Osteoblast (primary cell): ENCODE results near the gene ANXA2. TPM values are rescaled to one million over a fixed set of nuclear protein-coding genes. Genes with fewer than 3 reads are reported as not detected.

Experiments used
- DNase-seq: peaks from one replicate; pipeline ENCODE4 v3.0.0; 2011; ENCODE audit warnings: low spot score, mixed read lengths; ENCODE audit not compliant: insufficient read length; ENCODE audit errors: missing footprints
- H2AFZ ChIP-seq: 2 replicates; pipeline ENCODE4 v1.6.0; 2011; ENCODE audit warnings: mild to moderate bottlenecking, low read length
- H3K27ac ChIP-seq: 2 replicates; pipeline ENCODE4 v1.5.1; 2011; ENCODE audit warnings: mild to moderate bottlenecking, low read depth, low read length, moderate library complexity
- H3K27me3 ChIP-seq: 2 replicates; pipeline ENCODE4 v1.6.0; 2012; ENCODE audit warnings: mild to moderate bottlenecking, control low read depth, inconsistent platforms, low read length, moderate library complexity; ENCODE audit not compliant: insufficient read depth
- H3K36me3 ChIP-seq: 2 replicates; pipeline ENCODE4 v1.5.1; 2011; ENCODE audit warnings: mild to moderate bottlenecking, low read length, control low read depth, moderate library complexity; ENCODE audit not compliant: insufficient read depth
- H3K4me1 ChIP-seq: 2 replicates; pipeline ENCODE4 v1.5.1; 2011; ENCODE audit warnings: mild to moderate bottlenecking, low read length, control low read depth, moderate library complexity; ENCODE audit not compliant: insufficient read depth
- H3K4me2 ChIP-seq: 2 replicates; pipeline ENCODE4 v1.6.0; 2011; ENCODE audit warnings: mild to moderate bottlenecking, low read length; ENCODE audit not compliant: insufficient read depth
- H3K4me3 ChIP-seq: fragments of 200-600 bp; sonication (generic); 3 replicates; pipeline ENCODE4 v1.5.1; 2012; ENCODE audit warnings: mild to moderate bottlenecking, low read length, inconsistent platforms; ENCODE audit not compliant: insufficient read depth
- H3K79me2 ChIP-seq: 2 replicates; pipeline ENCODE4 v1.6.0; 2012; ENCODE audit warnings: mild to moderate bottlenecking, low read length, control low read depth, inconsistent platforms; ENCODE audit not compliant: insufficient read depth
- H3K9me3 ChIP-seq: 2 replicates; pipeline ENCODE4 v1.5.1; 2011; ENCODE audit warnings: low read depth, low read length, control low read depth
- H4K20me1 ChIP-seq: 2 replicates; pipeline ENCODE4 v1.6.0; 2012; ENCODE audit warnings: mild to moderate bottlenecking, low read length, control low read depth; ENCODE audit not compliant: insufficient read depth
- CTCF ChIP-seq: IDR thresholded peaks from 2 replicates; pipeline ENCODE4 v1.5.1; 2011; ENCODE audit warnings: mild to moderate bottlenecking, low read depth, low read length, moderate library complexity; ENCODE audit errors: extremely low read depth
- total RNA-seq: library from RNA; depleted of rRNA; stranded (reverse); fragments of >200 nt; gene quantifications from 2 replicates; pipeline ENCODE4 v1.2.3, GENCODE V29; 2012

ANXA2 gene
- total RNA-seq, 1 donor: 3,042 TPM

GRCh38 chr15:60343221-60343970 is 54.4 kb downstream of the ANXA2 start:
- H3K27ac ChIP-seq: peak overlapping the region; percentile 7
- H3K4me3 ChIP-seq: no peak overlapping the region
- TF ChIP-seq CTCF: no peak
- H3K4me2 ChIP-seq: no peak overlapping the region
- peaks cover 39% of the 10 kb centered on the region for H4K20me1 ChIP-seq
- H3K79me2 ChIP-seq: peaks cover 6% of the 10 kb centered on the region
- H3K36me3 ChIP-seq: peaks cover 44% of the 10 kb centered on the region
- H3K9me3 ChIP-seq: no peaks in the 10 kb centered on the region
- H3K27me3 ChIP-seq: no peaks in the 10 kb centered on the region
- H3K4me1 ChIP-seq: peaks cover 5% of the 10 kb centered on the region
- DNase-seq: no peak
- no peak overlapping the region for H2AFZ ChIP-seq

- H3K4me3 ChIP-seq: no peak overlapping the region
- no peak for DNase-seq
Measured at GRCh38 chr15:60340207-60340921, 57.4 kb downstream of the ANXA2 start.

GRCh38 chr15:60339236-60339635 is 58.5 kb downstream of the ANXA2 start:
- peaks cover 6% of the 10 kb centered on the region for H3K36me3 ChIP-seq
- no peaks in the 10 kb centered on the region for H3K9me3 ChIP-seq
- H3K27me3 ChIP-seq: no peaks in the 10 kb centered on the region
- H4K20me1 ChIP-seq: peaks cover 9% of the 10 kb centered on the region
- H3K79me2 ChIP-seq: no peaks in the 10 kb centered on the region
- no peak overlapping the region for H2AFZ ChIP-seq
- no peaks in the 10 kb centered on the region for H3K4me1 ChIP-seq
- DNase-seq: no peak
- TF ChIP-seq CTCF: no peak
- no peak overlapping the region for H3K4me3 ChIP-seq
- no peak overlapping the region for H3K27ac ChIP-seq
- no peak overlapping the region for H3K4me2 ChIP-seq

More at GRCh38 chr15:60340207-60340921, 57.4 kb downstream of the ANXA2 start:
- H3K9me3 ChIP-seq: no peaks in the 10 kb centered on the region
- H3K79me2 ChIP-seq: no peaks in the 10 kb centered on the region
- H3K4me1 ChIP-seq: peaks cover 2% of the 10 kb centered on the region
- H3K27ac ChIP-seq: no peak overlapping the region
- peak; percentile 26 for TF ChIP-seq CTCF
- H4K20me1 ChIP-seq: peaks cover 16% of the 10 kb centered on the region
- peaks cover 14% of the 10 kb centered on the region for H3K36me3 ChIP-seq
- H3K4me2 ChIP-seq: no peak overlapping the region
- H2AFZ ChIP-seq: no peak overlapping the region
- H3K27me3 ChIP-seq: no peaks in the 10 kb centered on the region

GRCh38 chr15:60338810-60339209 is 59.0 kb downstream of the ANXA2 start:
- H3K27ac ChIP-seq: no peak overlapping the region
- H2AFZ ChIP-seq: no peak overlapping the region
- no peak overlapping the region for H3K4me2 ChIP-seq
- H3K36me3 ChIP-seq: peaks cover 2% of the 10 kb centered on the region
- TF ChIP-seq CTCF: no peak
- H3K9me3 ChIP-seq: no peaks in the 10 kb centered on the region
- no peak overlapping the region for H3K4me3 ChIP-seq
- DNase-seq: no peak
- H4K20me1 ChIP-seq: peaks cover 5% of the 10 kb centered on the region
- H3K4me1 ChIP-seq: no peaks in the 10 kb centered on the region
- H3K79me2 ChIP-seq: no peaks in the 10 kb centered on the region
- H3K27me3 ChIP-seq: no peaks in the 10 kb centered on the region
